Activated CD8-positive, alpha-beta memory T cell treated with anti-CD3 and anti-CD28 coated beads for 4 hours (primary cell): ENCODE results near the gene ANKS1B.
"Not testable (repeated sequence)": the region's sequence is repeated elsewhere in the genome, so short reads cannot be mapped to it uniquely, and the experiment has no call there.

ENCODE experiments used
- DNase-seq, 2 donors: peaks; one replicate each; pipeline ENCODE4 v3.0.0-alpha.2; 2020; ENCODE audit warnings: low read depth in 2 of 2

Gene ANKS1B

DNA sequence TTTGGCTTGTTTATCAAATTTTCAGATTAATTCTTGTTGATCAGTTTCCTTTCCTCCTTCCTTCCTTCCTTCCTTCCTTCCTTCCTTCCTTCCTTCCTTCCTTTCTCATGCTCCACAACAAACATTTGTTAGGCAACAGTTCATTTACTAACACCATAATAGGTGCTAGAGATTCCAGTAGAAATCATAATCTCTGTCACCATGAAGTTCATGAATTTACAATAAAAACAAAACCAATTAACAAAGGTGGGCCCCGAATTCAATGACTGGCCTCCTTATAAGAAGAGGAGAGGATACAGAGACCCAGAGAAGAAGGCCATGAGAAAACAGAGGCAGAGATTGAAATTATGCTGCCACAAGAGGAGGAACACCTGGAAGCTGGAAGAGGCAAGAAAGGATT lies 604.0 kb downstream of the ANKS1B start:
- no peak for DNase-seq

DNA sequence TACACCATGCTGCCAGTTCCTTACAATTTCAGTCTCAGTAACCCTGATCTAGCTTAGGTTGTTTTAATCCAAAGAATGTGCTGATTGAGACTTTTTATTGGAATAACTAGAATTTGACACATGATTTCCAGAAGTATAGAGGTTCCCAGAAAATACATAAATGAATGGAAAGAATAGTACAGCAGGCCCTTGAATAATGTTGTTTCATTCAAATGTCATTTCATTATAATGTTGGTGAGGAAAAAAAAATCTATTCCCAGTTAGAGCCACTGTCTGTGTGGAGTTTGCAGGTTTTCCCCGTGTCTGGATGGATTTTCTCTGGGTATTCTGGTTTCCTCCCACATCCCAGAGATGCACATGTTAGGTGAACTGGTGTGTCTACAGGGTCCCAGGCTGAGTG lies 610.7 kb downstream of the ANKS1B start:
- no peak for DNase-seq

DNA sequence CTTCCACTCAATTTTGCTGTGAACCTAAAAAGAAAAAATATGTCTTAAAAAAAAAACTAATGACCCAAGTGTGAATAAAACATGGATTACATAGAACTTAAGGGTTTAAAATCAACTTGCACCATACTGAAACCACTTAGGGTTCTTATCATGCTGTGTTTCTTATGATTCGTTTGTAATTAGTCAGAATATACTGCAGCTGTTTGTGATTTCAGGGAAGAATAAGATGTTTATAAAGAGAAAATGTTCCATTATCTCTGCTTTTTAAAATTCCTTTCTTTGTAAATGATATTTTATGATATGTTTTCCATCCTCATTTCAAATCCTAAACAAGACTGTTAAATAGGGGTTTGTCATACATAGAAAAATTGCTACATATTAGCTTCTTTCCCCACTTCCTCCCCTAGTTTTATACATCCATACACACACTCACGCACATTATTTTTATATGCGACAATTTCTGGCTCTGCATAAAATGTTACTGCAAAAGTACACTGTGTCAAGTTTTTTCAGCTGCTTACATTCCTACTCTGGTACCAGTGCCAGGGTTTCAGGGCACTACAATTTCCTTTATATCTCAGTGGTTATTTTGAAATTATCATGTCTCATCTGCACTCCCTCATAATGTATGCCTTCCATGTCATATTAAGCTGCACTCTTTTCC lies 612.3 kb downstream of the ANKS1B start:
- DNase-seq, result no peak

DNA sequence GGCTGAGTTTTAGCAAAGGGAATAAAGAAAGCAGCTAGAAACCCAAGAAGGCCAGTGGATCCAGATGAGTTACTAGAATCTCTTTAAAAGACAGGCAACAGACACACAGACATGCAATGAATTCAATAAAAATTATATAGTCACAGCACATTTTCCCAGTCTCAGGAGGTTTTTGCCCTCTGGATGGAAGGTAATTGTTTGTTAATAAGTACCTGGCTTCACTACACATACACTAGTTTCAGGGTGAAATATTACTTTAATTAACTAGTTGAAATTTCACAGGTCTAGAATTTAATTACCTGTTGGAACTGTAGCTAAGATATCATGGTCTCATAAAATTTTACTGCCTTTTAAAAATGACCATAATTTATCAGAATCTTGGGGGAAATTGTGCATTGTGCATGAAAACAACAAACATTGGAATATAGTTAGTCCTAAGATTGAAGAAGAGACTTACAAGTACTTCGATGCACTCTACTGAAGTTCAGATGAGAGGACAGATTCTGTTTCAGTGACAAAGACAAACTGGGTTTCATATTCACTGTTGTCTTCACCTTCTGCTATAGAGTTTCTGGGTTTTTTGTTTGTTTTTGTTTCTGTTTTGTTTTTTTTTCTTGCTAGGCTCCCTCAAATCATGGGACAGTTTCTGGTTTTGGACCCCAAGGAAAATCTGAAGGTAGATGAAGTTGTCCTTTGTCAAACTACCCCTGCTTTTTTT lies 614.2 kb downstream of the ANKS1B start:
- no peak for DNase-seq

DNA sequence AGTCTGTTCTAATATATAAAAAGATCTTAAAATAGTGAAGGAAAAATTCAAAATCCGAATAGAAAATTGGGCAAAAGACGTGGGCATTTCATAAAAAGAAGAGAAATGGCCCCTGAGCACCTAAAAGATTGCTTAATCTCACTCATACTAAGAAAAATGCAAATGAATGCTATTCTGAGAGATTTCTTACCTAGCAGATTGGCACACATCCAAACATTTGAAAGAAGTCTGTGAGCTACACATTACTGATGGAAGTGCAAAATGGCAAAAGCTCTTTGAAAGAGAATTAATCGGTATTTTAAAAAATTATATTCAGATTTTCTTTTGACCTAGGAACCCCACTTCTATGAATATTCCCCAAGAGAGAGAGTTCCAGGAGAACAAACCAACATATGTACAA lies 617.6 kb downstream of the ANKS1B start:
- DNase-seq, result no peak

DNA sequence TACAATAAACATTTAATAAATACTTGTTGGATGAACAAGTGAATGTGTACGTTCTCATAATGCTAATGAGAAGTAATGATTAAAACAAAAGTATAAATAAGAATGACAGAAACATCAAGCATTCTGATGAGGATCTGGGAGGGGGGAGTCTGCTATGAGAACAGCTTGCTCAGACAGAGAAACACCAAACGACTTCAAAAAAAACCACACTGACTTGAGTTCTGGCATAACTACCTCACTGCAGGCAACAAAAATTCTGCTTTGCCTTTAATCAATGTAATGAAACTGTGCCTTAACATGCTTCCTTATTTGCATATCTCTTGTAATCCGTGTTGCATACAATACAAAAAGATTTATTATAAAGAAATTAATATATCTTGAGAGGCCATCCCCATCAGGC lies 632.5 kb downstream of the ANKS1B start:
- no peak for DNase-seq

DNA sequence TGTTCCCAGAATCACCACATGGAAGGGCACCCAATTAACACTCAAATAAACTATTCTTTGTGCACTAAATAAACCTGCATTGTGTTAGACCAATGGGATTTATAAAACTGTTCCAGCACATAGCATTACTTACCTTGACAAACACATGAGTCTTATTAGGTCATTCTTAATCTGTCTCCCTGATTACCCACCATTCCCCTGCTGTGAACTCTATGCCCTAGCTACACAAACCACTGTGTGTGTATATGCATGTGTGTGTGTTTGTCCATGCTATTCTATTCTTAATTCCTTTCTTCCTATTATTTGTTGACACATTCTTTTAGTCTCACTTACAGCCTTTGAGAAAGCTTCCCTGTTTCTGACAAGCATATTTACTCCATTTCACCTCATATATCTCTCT lies 640.8 kb downstream of the ANKS1B start:
- no peak for DNase-seq

DNA sequence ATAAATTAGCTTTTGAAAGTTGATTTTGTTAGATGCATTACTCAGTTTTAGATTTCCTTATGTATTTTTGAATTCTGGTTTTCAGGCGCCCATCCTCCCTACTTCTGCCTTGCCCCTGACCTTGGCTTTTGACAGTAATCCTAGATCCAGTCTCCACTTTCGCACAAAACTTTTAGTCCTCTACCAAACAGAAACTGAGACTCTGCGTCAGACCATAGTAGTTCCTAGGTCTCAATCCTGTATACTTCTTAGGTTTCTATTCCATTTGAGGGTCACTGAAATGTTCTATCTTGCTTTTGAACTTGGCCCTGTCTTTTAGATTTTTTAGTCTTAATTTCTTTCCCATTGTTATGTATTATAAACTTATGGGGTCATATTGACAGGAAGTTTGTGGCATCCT lies 645.1 kb downstream of the ANKS1B start:
- no peak for DNase-seq

DNA sequence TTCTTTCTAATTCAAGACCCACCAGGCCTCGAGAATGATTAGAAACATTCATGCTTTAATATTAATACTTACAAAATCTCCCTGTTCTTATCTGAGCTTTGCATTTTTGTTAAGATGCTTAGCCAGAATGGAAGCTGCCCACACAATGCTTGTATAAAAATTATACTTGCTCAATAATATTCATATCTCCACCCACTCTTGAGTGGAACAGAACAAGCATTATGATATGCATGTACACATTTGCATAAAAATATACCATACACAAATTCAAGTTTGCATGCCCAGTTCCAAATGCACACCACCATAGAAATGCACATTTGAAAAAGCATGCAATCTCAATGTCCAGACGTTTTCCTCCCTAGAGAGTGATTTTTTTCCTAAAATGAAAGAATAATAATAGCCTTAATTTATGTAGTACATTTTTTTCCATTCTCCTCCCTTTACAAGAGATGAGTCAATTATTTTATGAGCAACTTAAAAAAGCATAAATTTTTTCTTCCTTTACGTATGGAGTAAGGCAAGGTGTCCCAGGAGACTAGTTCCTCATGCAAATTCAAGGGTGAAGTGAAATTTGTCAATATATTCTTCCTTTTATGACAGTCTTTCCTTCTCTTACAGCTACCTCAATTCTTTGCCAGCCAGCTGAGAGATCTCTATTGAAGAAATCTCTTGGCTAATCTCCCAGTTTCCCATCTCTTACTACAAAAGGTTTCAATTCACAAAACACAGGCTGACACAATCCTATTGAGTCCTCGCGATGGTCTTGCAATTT lies 650.3 kb downstream of the ANKS1B start:
- no peak for DNase-seq

DNA sequence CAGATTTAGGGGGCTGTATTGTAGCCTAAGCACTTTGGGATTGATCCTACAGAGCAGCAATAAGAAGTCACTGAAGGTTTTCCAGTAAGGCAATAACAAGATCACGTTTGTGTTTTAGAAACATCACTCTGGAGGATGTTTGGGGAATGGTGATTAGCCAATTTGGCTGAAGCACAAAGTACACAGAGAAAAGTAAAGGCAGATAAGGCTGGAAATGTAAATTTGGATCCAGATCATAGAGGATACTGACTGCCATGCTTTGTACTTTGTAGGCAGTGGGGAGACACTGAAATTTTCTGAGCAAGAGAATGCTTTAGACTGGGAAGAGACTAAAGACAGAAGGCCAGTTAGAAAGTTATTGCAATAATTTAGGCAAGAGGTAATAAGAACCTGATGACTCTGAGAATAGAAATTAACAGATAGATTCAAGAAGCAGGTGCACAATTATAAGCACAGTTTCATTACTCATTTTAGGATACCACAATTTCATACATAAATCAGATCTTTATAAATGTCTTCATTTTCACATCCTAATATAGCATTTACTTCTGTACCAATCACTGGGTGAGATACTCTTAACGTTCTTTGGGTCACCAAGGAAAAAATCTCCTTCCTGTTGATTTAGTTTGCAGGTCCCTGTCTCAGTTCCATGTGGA lies 651.7 kb downstream of the ANKS1B start:
- no peak for DNase-seq

DNA sequence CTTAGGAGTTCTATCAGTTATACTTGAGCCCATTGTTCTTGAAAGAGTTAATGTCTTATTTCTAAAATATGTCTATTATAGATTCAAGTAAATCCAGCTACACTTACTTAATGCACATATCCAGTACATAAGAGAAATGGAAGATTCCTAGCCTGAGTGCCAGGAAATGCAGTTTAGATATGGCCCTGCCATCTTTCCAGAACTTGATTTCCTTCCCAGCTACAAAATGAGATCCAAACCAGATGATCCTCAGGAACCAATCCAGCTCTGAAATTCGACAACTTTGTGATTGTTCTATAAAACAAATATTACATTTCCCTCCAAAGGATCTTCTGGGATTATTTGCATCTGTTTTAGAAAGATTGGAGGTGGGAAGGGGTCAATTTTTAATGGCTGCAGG lies 654.5 kb downstream of the ANKS1B start:
- no peak for DNase-seq

DNA sequence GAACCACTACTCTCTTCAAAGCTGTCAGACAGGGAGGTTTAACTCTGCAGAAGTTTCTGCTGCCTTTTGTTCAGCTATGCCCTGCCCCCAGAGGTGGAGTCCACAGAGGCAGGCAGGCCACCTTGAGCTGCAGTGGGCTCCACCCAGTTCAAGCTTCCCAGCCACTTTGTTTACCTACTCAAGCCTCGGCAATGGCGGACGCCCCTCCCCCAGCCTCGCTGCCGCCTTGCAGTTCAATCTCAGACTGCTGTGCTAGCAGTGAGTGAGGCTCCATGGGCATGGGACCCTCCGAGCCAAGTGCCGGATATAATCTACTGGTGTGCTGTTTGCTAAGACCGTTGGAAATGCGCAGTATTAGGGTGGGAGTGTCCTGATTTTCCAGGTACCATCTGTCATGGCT lies 663.5 kb downstream of the ANKS1B start:
- not testable (repeated sequence) for DNase-seq

DNA sequence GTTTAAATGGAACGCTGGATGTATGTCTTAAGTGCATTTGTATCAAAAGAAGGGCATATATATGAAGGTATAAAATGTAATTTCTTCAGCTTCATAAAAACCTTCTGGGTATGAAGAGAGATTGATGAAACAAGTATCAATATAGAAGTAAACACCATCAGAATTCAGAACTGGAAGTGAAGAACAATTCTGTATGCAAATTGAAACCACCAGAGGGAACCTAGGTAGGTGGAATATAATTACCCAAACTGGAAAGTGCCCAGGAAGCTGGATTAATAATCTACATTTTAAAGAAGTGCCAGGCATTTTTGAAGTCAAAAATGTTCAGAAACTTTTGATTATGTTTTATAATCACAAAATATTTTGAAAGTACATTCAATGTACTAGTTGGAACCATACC lies 673.4 kb downstream of the ANKS1B start:
- no peak for DNase-seq

DNA sequence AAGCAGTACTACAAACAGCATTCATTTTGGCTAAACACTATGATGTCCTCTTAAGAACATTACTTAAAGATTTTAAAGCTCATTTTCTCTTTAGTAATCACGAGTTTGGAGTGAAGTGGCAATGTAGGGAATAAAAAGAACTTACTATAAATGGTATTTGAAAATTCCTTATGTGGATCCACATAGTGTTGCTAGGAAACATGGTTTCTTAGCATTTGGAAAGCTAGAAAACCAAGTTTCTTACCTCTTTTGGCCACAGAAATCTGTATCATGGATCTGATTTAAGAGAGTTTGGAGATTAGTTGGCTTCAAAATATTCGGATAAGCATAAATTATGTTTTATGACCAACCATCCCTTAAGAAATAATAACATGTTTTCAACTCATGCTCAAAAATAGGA lies 674.9 kb downstream of the ANKS1B start:
- no peak for DNase-seq

DNA sequence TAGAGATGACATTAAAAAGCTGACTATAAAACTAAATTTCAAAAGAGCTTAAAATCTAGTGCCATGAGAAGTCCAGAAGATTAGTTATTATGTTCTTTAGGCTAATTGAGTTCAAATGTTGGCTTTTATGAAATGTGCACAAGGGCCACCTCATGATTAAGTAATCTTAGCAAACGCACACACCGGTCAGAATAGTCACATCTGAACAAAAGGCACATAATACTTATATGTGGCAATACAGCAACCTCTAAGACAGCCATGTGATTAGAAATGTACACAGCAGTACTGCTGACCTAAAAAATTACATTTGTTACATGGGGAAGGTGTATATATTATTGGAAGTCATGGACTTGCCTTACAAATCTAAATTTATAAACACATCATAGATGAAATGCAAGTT lies 681.9 kb downstream of the ANKS1B start:
- DNase-seq, result no peak

DNA sequence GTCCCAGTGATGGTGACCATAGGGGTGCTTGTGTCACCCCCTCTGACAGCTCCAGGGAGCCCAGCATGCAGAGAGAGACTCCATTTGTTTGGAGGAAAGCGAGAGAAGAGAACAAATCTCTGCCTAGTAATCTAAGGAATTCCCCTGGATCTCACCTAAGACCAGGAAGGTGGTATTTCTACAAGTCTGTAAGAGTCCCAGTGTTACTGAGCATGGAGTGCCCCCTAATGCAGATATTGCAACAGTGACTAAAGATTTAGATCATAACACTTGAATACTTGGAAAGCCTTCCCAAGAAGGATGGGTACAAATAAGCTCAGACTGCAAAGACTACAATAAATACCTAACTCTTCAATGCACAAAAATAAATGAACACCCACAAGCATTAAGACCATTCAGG lies 697.6 kb downstream of the ANKS1B start:
- DNase-seq, result no peak

DNA sequence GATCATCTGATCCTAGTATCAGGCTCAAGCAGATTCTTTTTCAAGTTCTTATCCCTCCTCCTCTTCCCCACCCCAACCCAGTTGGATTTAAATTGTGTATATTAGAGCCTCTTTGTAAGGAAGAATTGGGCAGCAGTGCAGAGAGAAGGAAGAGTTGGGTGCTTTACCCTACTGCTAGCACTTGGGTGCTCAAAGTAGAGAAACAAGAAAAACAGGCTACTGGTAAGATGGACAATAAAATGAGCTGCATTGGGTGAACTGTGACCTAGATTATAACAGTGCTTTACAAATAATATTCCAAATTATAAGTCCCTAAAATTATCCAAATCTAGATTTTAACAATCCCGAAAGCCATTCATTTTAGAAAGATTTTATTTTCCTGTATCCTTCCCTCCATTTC lies 700.6 kb downstream of the ANKS1B start:
- DNase-seq, result no peak

DNA sequence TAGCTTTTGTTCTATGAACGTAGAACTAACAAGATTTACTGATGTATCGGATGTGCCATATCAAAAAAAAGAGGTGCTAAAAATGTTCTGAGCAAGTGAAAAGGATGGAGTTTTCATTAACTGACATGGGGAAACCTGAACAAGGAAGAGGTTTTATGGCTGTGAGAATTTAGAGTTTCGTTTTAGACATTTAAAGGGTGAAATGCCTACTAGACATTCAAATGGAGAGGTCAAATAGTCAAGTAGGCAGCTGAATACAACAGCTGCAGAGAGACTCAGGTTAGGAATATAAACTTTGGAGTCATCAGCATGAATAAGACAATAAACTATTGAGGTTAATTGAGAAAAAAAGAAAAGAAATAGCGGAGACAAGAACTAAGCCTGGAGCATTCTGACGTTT lies 702.1 kb downstream of the ANKS1B start:
- no peak for DNase-seq

DNA sequence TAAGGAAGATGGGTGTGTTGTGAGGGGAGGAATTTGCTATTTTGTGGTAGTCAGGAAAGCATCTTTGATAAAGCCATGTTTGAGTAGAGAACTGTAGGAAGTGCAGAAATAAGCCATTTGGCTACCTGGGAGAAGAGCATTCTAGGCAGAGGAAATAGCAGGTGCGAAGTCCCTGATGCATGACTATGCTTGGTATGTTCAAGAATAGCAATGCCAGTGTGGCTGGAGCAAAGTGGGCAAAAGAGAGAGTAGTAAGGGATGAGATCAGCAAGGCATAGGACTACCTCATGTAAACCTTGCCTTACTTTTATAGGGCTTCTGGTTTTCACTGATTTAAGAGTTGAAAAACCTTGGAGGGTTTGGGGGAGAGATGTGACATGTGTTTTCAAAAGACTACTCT lies 702.6 kb downstream of the ANKS1B start:
- DNase-seq, result no peak

DNA sequence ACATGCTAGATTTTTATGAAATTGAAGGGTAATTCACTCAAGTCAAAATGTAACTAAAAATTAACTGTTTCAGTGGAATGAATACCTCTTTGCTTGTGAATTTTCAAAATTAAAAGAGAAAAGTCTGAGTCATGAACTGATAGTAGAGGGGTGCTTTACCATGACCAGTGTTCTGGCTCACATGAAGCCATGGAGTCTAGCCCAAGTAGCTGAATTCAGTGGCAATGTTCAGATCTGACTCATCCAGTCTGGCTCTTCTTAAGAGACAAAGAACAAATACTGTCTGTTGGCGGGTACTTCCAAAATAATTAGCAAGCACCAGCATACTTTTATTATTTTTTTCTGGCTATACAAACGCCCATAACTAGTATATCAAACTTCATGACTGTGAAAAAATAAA lies 703.5 kb downstream of the ANKS1B start:
- DNase-seq, result no peak

DNA sequence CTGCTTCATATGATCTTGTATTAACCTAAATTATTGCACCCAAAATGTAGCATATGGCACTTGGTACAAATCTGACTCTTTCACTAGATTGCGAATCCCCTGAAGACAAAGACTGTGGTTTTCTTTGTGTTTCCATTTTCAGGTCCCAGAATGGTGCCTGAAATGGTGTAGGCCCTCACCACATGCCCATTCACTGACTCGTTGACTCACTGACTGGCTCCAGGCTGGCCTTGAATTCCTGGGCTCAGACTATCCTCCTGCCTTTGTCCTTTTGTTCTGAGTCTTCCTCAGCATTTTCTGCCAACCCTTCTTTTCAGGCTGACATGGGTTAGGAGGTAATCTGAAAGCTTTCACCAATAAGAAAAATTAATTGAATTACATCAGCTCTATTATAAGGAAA lies 705.8 kb downstream of the ANKS1B start:
- no peak for DNase-seq

DNA sequence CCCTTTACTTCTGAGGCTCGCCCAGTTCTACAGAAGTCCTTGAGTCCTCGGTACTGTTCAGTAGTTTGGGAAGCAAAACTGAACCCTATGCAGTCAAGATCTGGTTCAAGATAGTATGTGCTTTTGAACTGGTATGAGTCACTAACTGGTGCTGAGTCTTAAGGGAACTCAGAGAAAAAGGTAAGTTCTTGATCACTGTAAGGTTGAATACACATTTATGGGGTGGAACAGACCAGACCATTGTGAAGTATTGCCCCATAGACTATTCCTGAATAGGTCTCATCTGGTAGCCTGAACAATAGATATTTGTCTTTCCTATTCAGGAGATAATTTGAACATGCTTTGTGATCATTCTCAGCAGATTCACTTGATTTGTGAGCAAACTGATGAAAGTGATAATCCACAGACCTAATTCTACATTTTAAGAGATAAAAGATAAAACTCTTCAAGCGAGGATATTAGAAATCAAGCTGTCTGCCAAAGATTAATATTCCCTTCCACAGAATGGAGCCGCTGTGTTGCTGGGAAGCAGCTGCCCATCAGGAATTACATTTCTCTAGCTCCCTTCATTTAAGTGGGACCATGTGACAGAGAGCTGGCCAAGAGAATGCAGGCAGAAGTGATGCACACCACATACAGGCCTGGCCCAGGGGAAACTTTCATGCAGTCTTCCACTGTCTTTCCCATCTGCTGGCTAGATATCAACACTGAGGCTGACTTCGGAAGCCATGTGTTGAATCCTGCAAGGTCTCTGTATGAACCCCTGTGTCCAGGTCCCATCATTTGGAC lies 707.0 kb downstream of the ANKS1B start:
- no peak for DNase-seq
